RWPE2 (cell line): Measurements from ENCODE around the gene MMRN2.
A peak's percentile ranks its signal among the peaks of the same experiment; 100 is the strongest.

Experiments used
- ATAC-seq: fragments of 200-7000 bp; cut with Tn5 transposase; 3 replicates; pipeline ENCODE4 v1.9.1; 2021; ENCODE audit warnings: low read depth
- DNase-seq: peaks from one replicate; pipeline ENCODE4 v3.0.0-alpha.2; 2020; ENCODE audit warnings: low spot score
- H3K27ac ChIP-seq: fragments of 450-650 bp; 2 replicates; pipeline ENCODE4 v1.5.1; 2017; ENCODE audit warnings: mild to moderate bottlenecking; ENCODE audit not compliant: poor library complexity, severe bottlenecking
- H3K27me3 ChIP-seq: fragments of 250-450 bp; sonication (Bioruptor Pico); 2 replicates; pipeline ENCODE4 v1.5.1; 2021; ENCODE audit warnings: mild to moderate bottlenecking, moderate library complexity; ENCODE audit not compliant: insufficient read depth, poor library complexity, severe bottlenecking
- H3K36me3 ChIP-seq: fragments of 250-450 bp; sonication (Bioruptor Pico); 2 replicates; pipeline ENCODE4 v1.5.1; 2020; ENCODE audit warnings: low read depth, mild to moderate bottlenecking, moderate library complexity
- H3K4me1 ChIP-seq: fragments of 250-450 bp; sonication (Bioruptor Pico); 2 replicates; pipeline ENCODE4 v1.5.1; 2021; ENCODE audit warnings: mild to moderate bottlenecking, moderate library complexity; ENCODE audit not compliant: insufficient read depth, poor library complexity, severe bottlenecking
- H3K4me3 ChIP-seq: fragments of 250-450 bp; sonication (Bioruptor Pico); 2 replicates; pipeline ENCODE4 v1.5.1; 2021; ENCODE audit warnings: mild to moderate bottlenecking, moderate library complexity; ENCODE audit not compliant: severe bottlenecking
- H3K9me3 ChIP-seq: fragments of 250-450 bp; sonication (Bioruptor Pico); 2 replicates; pipeline ENCODE4 v1.5.1; 2021; ENCODE audit warnings: mild to moderate bottlenecking, moderate library complexity; ENCODE audit not compliant: severe bottlenecking
- CTCF ChIP-seq: fragments of 450-650 bp; IDR thresholded peaks from one replicate; pipeline ENCODE4 v1.5.1; 2017; ENCODE audit warnings: mild to moderate bottlenecking, moderate library complexity; ENCODE audit not compliant: poor library complexity, severe bottlenecking

MMRN2 gene

DNA sequence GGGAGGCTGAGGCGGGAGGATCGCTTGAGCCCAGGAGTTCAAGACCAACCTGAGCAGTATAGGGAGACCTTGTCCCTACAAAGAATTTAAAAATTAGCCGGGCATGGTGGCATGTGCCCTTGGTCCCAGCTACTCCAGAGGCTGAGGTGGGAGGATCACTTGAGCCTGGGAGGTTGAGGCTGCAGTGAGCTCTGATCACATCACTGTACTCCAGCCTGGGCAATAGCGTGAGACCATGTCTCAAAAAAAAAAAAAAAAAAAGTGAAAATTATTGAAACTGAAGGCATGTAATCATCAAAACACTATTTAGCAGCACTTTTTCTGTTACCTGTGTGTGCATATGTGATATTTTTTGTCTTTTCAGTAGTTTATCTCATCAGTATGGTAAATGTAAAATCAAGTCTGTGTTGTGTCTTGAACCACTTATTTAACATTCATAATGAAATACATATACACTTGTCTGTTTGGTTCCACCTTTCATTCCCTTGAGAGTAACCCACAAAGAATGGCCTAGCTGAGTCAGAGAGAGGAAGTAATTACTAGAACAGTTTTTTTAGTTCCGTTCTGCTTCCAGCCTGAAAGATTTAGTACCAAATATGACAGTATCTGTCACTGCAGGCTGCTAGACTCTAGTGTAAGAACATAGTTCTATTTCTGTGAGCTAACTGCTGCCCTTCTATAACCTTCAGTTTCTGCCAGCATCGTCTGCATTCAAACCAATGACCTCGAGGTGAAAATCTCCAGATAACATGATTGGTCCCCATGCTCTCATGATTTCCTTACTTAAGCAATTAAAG, 68.6 kb downstream of the MMRN2 start:
- Histone ChIP-seq H3K27ac (no peak overlapping the region), H3K4me3 (no peak overlapping the region), H3K9me3 (no peaks in the 10 kb centered on the region), H3K36me3 (peaks cover 13% of the 10 kb centered on the region), H3K4me1 (no peaks in the 10 kb centered on the region), H3K27me3 (no peaks in the 10 kb centered on the region)
- no peak for TF ChIP-seq CTCF
- peak; percentile 51; the same call in 1 of the 3 replicates for ATAC-seq
- no peak for DNase-seq
